ENCODE results near the gene HS3ST6. TPM values are rescaled to one million over a fixed set of nuclear protein-coding genes. Genes with fewer than 3 reads are reported as not detected.

HS3ST6 gene
- total RNA-seq, 1 experiment from 2014 or later, result not detected

GRCh38 chr16:1919327-1919998, 1.2 kb upstream of the HS3ST6 start:
- H3K9me3 ChIP-seq, result no peaks in the 10 kb centered on the region
- DNase-seq, result no peak
- BruUV-seq (replicated peaks), result no TSS peak
- H3K27me3 ChIP-seq (replicated peaks; ENCODE audit: control insufficient read depth, insufficient read depth, low read length), result no peaks in the 10 kb centered on the region; the same call in none of the 2 replicates
- H3K27ac Mint-ChIP-seq (ENCODE audit: unreplicated experiment), result no peak overlapping the region
- no peaks in the 10 kb centered on the region for H3K36me3 Mint-ChIP-seq (ENCODE audit: insufficient read depth, unreplicated experiment)
- H3K4me1 ChIP-seq, result peaks cover 3% of the 10 kb centered on the region; the same call in 1 of the 2 replicates
- TF ChIP-seq, protein P1, sequence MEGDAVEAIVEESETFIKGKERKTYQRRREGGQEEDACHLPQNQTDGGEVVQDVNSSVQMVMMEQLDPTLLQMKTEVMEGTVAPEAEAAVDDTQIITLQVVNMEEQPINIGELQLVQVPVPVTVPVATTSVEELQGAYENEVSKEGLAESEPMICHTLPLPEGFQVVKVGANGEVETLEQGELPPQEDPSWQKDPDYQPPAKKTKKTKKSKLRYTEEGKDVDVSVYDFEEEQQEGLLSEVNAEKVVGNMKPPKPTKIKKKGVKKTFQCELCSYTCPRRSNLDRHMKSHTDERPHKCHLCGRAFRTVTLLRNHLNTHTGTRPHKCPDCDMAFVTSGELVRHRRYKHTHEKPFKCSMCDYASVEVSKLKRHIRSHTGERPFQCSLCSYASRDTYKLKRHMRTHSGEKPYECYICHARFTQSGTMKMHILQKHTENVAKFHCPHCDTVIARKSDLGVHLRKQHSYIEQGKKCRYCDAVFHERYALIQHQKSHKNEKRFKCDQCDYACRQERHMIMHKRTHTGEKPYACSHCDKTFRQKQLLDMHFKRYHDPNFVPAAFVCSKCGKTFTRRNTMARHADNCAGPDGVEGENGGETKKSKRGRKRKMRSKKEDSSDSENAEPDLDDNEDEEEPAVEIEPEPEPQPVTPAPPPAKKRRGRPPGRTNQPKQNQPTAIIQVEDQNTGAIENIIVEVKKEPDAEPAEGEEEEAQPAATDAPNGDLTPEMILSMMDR (IDR thresholded peaks at IDR 0.05; ENCODE audit: insufficient read depth in 1 of 2, low read depth in 1 of 2, low read length in 1 of 2, severe bottlenecking in 1 of 2, unreplicated experiment in 1 of 2), result no peak
- no peak overlapping the region for H3K4me3 Mint-ChIP-seq (ENCODE audit: unreplicated experiment)
- intact Hi-C loops (cut with micrococcal nuclease; ENCODE audit: unreplicated experiment), result no loop called here
- peaks cover 6% of the 10 kb centered on the region for H3K27me3 Mint-ChIP-seq (ENCODE audit: insufficient read depth, unreplicated experiment)
- ChIA-PET CTCF (interaction anchor here (0.6 kb wide), 1 partner anchor 457 kb away, joined by 6 read pairs; no protein-coding TSS in a partner anchor), POLR2A (no interaction called here)
- H3K4me1 Mint-ChIP-seq (ENCODE audit: low read depth, unreplicated experiment), result no peaks in the 10 kb centered on the region
- no peak overlapping the region for H3K4me3 ChIP-seq (ENCODE audit: low read depth, low read length)
- H3K36me3 ChIP-seq (ENCODE audit: control insufficient read depth, insufficient read depth, low read length), result no peaks in the 10 kb centered on the region
- no peaks in the 10 kb centered on the region for H3K9me3 Mint-ChIP-seq (ENCODE audit: unreplicated experiment)

- no peaks in the 10 kb centered on the region for H3K36me3 Mint-ChIP-seq (ENCODE audit: insufficient read depth, unreplicated experiment)
- H3K27me3 Mint-ChIP-seq (ENCODE audit: insufficient read depth, unreplicated experiment), result peaks cover 6% of the 10 kb centered on the region
- H3K4me1 Mint-ChIP-seq (ENCODE audit: low read depth, unreplicated experiment), result no peaks in the 10 kb centered on the region
- Histone ChIP-seq H3K36me3 (ENCODE audit: control insufficient read depth, insufficient read depth, low read length) (no peaks in the 10 kb centered on the region), H3K4me3 (ENCODE audit: low read depth, low read length) (no peak overlapping the region), H3K9me3 (no peaks in the 10 kb centered on the region), H3K27me3 (replicated peaks; ENCODE audit: control insufficient read depth, insufficient read depth, low read length) (no peaks in the 10 kb centered on the region; the same call in none of the 2 replicates), H3K4me1 (no peaks in the 10 kb centered on the region)
- no peak overlapping the region for H3K4me3 Mint-ChIP-seq (ENCODE audit: unreplicated experiment)
- DNase-seq, result no peak
- H3K27ac Mint-ChIP-seq (ENCODE audit: unreplicated experiment), result no peak overlapping the region
- TF ChIP-seq, protein P1 (IDR thresholded peaks at IDR 0.05; ENCODE audit: insufficient read depth in 1 of 2, low read depth in 1 of 2, low read length in 1 of 2, severe bottlenecking in 1 of 2, unreplicated experiment in 1 of 2), result no peak
- intact Hi-C loops (cut with micrococcal nuclease; ENCODE audit: unreplicated experiment), result no loop called here
- no peaks in the 10 kb centered on the region for H3K9me3 Mint-ChIP-seq (ENCODE audit: unreplicated experiment)
- ChIA-PET POLR2A (no interaction called here), CTCF (no interaction called here)
- no TSS peak for BruUV-seq (replicated peaks)
Observed at GRCh38 chr16:1917665-1918350, 407 bp downstream of the HS3ST6 start.

DNA sequence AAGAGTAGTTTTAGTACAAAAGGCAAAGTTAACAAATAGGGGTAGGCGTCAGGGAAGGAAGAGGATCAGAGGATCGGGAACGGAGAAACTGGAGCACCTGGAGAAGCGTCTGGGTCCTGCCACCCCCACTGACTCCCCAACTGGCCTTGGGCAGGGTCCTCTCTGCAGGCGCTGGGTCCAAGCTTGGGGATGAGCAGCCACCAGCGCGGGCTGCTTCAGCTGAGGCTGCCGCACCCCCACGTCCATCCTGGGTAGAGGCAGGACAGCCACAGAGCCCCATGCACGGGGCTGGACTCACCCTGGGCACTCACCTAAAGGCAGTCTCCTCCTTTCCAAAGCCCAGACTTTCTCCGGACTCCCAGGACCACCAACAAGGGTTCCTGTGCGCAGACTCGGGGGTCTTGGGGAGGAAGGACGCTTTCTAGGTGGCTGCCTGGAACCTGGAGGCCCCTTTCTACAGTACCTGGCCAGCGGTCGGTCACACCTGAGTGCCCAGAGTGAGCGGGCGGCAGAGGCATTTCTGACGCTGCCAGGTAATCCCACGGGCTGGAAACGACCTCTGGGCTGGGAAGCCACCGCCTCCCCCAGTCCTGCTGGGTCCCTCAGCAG, 1.1 kb downstream of the HS3ST6 start:
- TF ChIP-seq, protein P1 (IDR thresholded peaks at IDR 0.05; ENCODE audit: insufficient read depth in 1 of 2, low read depth in 1 of 2, low read length in 1 of 2, severe bottlenecking in 1 of 2, unreplicated experiment in 1 of 2), result no peak
- Histone ChIP-seq H3K36me3 (ENCODE audit: control insufficient read depth, insufficient read depth, low read length) (no peaks in the 10 kb centered on the region), H3K4me1 (no peaks in the 10 kb centered on the region), H3K27me3 (replicated peaks; ENCODE audit: control insufficient read depth, insufficient read depth, low read length) (no peaks in the 10 kb centered on the region; the same call in none of the 2 replicates), H3K9me3 (no peaks in the 10 kb centered on the region), H3K4me3 (ENCODE audit: low read depth, low read length) (no peak overlapping the region)
- no TSS peak for BruUV-seq (replicated peaks)
- no peaks in the 10 kb centered on the region for H3K36me3 Mint-ChIP-seq (ENCODE audit: insufficient read depth, unreplicated experiment)
- no peak overlapping the region for H3K27ac Mint-ChIP-seq (ENCODE audit: unreplicated experiment)
- H3K4me3 Mint-ChIP-seq (ENCODE audit: unreplicated experiment), result no peak overlapping the region
- peaks cover 6% of the 10 kb centered on the region for H3K27me3 Mint-ChIP-seq (ENCODE audit: insufficient read depth, unreplicated experiment)
- intact Hi-C loops (cut with micrococcal nuclease; ENCODE audit: unreplicated experiment), result no loop called here
- H3K9me3 Mint-ChIP-seq (ENCODE audit: unreplicated experiment), result no peaks in the 10 kb centered on the region
- CTCF ChIA-PET, result no interaction called here
- H3K4me1 Mint-ChIP-seq (ENCODE audit: low read depth, unreplicated experiment), result no peaks in the 10 kb centered on the region
- POLR2A ChIA-PET, result no interaction called here
- DNase-seq, result no peak

Data from Caco-2 (cell line).